ENCODE results near the gene KSR2. TPM values are rescaled to one million over a fixed set of nuclear protein-coding genes. Genes with fewer than 3 reads are reported as not detected.

KSR2 gene
- total and polyA plus RNA-seq, 2 of the 13 experiments (the other 11 are each of a cell fraction or from before 2014, with no cell fraction given), result 0.02 TPM; not detected in 1

DNA sequence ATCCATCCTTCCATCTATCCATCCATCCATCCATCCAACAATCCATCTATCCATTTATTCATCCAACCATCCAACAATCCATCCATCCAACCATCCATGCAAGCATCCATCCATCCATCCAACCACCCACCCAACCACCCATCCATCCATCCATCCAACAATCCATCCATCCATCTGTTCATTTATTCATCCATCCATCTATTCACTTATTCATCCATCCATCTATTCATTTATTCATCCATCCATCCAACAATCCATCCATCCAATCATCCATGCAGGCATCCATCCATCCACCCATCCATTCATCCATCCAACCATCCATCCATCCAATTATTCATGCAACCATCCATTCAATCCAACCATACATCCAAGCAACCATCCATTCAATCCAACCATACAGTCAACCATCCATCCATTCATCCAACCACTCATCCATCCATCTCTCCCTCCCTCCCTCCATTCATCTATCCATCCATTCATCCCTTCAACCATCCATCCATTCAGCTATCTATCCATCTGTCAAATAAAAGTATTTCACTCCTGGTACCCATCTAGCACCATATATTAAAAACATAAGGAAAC is 86.1 kb downstream of the KSR2 start:
- intact Hi-C loops (cut with micrococcal nuclease; ENCODE audit: unreplicated experiment) (no loop called here), in situ Hi-C loops (cut with HindIII; ENCODE audit: extremely low pct_ligation_motif_present, low pct_unique_long_range_greater_than_20kb) (no loop called here)
- no peak overlapping the region for H3K4me3 ChIP-seq (replicated peaks in 1 of 3; ENCODE audit: insufficient read depth in 1 of 3, low read depth in 2 of 3, low read length in 3 of 3)
- H3K27me3 ChIP-seq (ENCODE audit: control insufficient read depth in 1 of 2, insufficient read depth in 2 of 2, low read length in 2 of 2), result no peaks in the 10 kb centered on the region; a peak in 2 of 5 replicates
- ChIA-PET CTCF (ENCODE audit: low intra/inter-chr PET ratio, low total read pairs) (no interaction called here), POLR2A (no interaction called here)
- no peak for TF ChIP-seq ZNF44 (CRISPR knock-in tag; IDR thresholded peaks at IDR 0.05)
- TF ChIP-seq ARHGAP35 (CRISPR knock-in tag; IDR thresholded peaks at IDR 0.05; ENCODE audit: borderline replicate concordance), result no peak
- no peak for TF ChIP-seq ZNF782 (CRISPR knock-in tag; IDR thresholded peaks at IDR 0.05; ENCODE audit: borderline replicate concordance)
- TF ChIP-seq ZFP62 (CRISPR knock-in tag; IDR thresholded peaks at IDR 0.05), result no peak
- TF ChIP-seq ZSCAN12 (CRISPR knock-in tag; IDR thresholded peaks at IDR 0.05), result no peak
- TF ChIP-seq ZNF644 (CRISPR knock-in tag; IDR thresholded peaks at IDR 0.05; ENCODE audit: low read depth), result no peak
- no peak overlapping the region for H2AFZ ChIP-seq (ENCODE audit: low read length)
- ATAC-seq (no peak), FAIRE-seq (no peak), DNase-seq (ENCODE audit: low spot score) (no peak)
- no peaks in the 10 kb centered on the region for H4K20me1 ChIP-seq (ENCODE audit: insufficient read depth, low read length)
- no peaks in the 10 kb centered on the region for H3K9me3 ChIP-seq (ENCODE audit: low read length)
- no peak overlapping the region for H3K9ac ChIP-seq (ENCODE audit: insufficient read depth, low read depth, low read length)
- H3K4me2 ChIP-seq (ENCODE audit: low read depth, low read length), result no peak overlapping the region
- BruUV-seq (replicated peaks), result no TSS peak
- no peaks in the 10 kb centered on the region for H3K4me1 ChIP-seq (ENCODE audit: insufficient read depth, low read length)
- H3K79me2 ChIP-seq (ENCODE audit: insufficient read depth, low read length), result no peaks in the 10 kb centered on the region
- no peak overlapping the region for H3K27ac ChIP-seq (ENCODE audit: extremely low read length, insufficient read depth, low read length)
- H3K36me3 ChIP-seq (replicated peaks in 1 of 2; ENCODE audit: control insufficient read depth in 1 of 2, insufficient read depth in 2 of 2, low read length in 2 of 2), result no peaks in the 10 kb centered on the region

DNA sequence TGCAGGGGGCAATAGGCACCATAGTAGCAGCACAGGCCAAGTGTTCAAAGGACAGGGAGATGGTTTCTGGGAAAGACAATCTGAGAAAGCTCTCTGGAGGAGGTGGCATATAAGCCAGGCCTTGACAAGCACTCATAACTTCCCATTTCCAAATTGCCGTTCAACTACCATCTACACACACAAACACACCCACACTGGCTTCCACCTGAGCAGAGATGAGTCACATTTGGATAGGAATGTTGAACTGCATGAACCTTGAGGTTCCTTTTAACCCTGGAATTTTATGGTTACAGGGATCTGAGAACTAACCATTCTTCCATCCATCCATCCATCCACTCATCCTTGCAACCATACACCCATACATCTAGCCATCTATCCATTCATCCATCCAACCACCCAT is 86.6 kb downstream of the KSR2 start:
- intact Hi-C loops (cut with micrococcal nuclease; ENCODE audit: unreplicated experiment), result no loop called here
- H3K9ac ChIP-seq (ENCODE audit: insufficient read depth, low read depth, low read length), result no peak overlapping the region
- no peaks in the 10 kb centered on the region for H3K79me2 ChIP-seq (ENCODE audit: insufficient read depth, low read length)
- ATAC-seq, result no peak
- WGBS (ENCODE audit: low lambda C conversion rate), result 0% methylated on average over 1 of the region's 1 CpG
- H3K27me3 ChIP-seq (ENCODE audit: control insufficient read depth in 1 of 2, insufficient read depth in 2 of 2, low read length in 2 of 2), result no peaks in the 10 kb centered on the region; a peak in 2 of 5 replicates
- DNase-seq (ENCODE audit: low spot score), result no peak
- in situ Hi-C loops (cut with HindIII; ENCODE audit: extremely low pct_ligation_motif_present, low pct_unique_long_range_greater_than_20kb), result no loop called here
- H3K4me1 ChIP-seq (ENCODE audit: insufficient read depth, low read length), result no peaks in the 10 kb centered on the region
- no peaks in the 10 kb centered on the region for H3K9me3 ChIP-seq (ENCODE audit: low read length)
- ChIA-PET POLR2A (no interaction called here), CTCF (ENCODE audit: low intra/inter-chr PET ratio, low total read pairs) (no interaction called here)
- no peaks in the 10 kb centered on the region for H3K36me3 ChIP-seq (replicated peaks in 1 of 2; ENCODE audit: control insufficient read depth in 1 of 2, insufficient read depth in 2 of 2, low read length in 2 of 2)
- BruUV-seq (replicated peaks), result no TSS peak
- no peak overlapping the region for H2AFZ ChIP-seq (ENCODE audit: low read length)
- H3K27ac ChIP-seq (ENCODE audit: extremely low read length, insufficient read depth, low read length), result no peak overlapping the region
- no peak overlapping the region for H3K4me2 ChIP-seq (ENCODE audit: low read depth, low read length)
- no peaks in the 10 kb centered on the region for H4K20me1 ChIP-seq (ENCODE audit: insufficient read depth, low read length)
- TF ChIP-seq, protein P1, sequence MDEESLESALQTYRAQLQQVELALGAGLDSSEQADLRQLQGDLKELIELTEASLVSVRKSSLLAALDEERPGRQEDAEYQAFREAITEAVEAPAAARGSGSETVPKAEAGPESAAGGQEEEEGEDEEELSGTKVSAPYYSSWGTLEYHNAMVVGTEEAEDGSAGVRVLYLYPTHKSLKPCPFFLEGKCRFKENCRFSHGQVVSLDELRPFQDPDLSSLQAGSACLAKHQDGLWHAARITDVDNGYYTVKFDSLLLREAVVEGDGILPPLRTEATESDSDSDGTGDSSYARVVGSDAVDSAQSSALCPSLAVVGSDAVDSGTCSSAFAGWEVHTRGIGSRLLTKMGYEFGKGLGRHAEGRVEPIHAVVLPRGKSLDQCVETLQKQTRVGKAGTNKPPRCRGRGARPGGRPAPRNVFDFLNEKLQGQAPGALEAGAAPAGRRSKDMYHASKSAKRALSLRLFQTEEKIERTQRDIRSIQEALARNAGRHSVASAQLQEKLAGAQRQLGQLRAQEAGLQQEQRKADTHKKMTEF (CRISPR knock-in tag; IDR thresholded peaks at IDR 0.05), result no peak
- TF ChIP-seq ETV6 (CRISPR knock-in tag; conservative IDR thresholded peaks at IDR 0.05), result no peak
- no peak for FAIRE-seq
- no peak overlapping the region for H3K4me3 ChIP-seq (replicated peaks in 1 of 3; ENCODE audit: insufficient read depth in 1 of 3, low read depth in 2 of 3, low read length in 3 of 3)

All from HepG2 (cell line).